ENCODE data around the gene CENPM. TPM values are rescaled to one million over a fixed set of nuclear protein-coding genes. Genes with fewer than 3 reads are reported as not detected.

The CENPM gene
- total RNA-seq, 8 experiments from 2014 or later = 1.4 to 28.1 (median 4.4) TPM

DNA sequence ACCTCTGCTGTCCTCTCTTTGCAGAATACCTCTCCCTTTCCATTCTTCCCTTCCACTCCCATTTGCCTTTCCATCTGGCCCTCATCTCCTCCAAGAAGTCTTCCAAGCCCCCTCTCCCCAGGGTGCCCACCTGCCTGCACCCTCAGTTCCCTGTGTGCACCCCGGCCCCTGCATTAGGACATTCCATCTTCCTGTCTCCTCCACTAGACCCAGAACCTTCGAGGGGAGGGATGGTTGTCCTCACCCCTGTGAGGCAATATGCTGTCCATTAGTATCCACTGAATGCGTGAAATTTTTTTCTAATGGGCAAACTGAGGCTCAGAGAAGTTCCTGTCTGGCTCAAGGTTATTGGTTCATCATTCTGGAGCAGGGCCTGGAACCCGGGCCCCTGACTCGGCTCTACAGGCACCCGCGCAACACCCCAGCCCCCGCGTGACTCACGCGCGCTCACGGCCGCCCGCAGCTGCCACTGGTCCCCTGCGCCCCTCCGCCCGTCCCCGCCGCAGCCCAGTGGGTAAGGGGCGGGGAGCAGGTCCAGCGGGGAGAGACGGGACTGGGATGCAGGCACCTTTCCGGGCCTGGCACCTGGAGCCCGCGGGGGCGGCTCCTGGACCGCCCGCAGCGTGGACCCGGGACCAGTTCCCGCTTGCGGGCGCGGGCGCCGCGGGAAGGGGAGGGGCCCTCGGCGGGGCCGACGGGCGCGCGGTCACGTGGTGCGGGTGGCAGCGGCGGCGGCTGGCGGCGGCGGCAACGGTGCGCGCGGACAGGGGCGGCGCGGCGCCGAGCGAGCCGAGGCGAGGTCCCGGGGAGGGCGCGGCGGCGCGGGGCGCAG, 29.3 kb upstream of the CENPM start:
- in situ Hi-C loops (cut with MboI; ENCODE audit: low pct_unique_long_range_greater_than_20kb in 2 of 9, low sequenced_read_pairs in 9 of 9, unreplicated experiment in 9 of 9) = loop anchor here in 2 of 9 experiments (10.0 to 25.0 kb wide), 2 partner anchors 99 to 486 kb away; partner anchors contain the start of genes NAGA (in 1 of the 2), PHETA2 (in 1 of the 2) and SMDT1 (in 1 of the 2)
- ATAC-seq (replicated peaks in 6 of 8) = peak; percentile 39 to 85 (median 76)
- Histone ChIP-seq H3K27ac (peak overlapping the region; percentile 74), H3K4me1 (replicated peaks in 1 of 2) (peaks cover 14 to 16% of the 10 kb centered on the region in 2 donors), H3K4me3 (peak overlapping the region; percentile 49 to 88 (median 58))
- 0% methylated on average over 1 of the region's 72 CpGs; no CpG with 5 or more reads in 8 of the 10 experiments for WGBS, 10 experiments

DNA sequence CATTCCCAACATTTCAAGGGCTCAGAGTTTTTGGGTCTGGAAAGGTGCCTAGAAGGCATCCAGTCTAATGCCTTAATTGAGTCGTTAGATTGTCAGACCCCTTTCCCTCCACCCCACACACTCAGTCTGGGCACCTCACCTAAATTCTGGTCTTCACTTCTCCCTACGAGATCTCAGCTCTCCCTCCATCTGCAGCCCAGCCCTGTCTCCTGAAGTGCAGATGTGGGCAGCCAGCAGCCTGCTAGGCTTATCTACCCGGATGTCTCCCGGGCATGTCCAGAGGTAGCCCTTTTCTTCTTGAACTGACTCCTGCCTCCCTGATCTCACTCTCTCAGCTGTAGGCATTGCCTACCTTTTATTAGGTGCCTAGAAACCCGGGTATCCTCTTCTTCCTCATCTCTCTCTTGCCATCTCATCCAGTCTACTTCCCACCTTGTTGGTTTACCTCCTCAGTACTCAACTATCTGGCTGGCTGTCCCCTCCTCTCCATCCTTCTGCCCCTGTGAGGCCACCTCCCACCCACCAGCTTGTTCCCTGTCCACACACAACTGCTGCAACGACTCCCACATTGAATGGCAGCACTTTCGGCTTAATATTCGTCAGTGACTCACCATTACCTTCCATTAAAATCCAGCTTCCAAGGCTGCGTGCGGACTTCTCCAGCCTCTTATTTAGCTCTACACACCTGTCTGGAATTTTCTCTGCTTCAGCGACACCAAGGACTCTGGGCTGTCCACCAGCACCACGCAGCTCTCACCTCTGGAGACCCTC, 28.5 kb upstream of the CENPM start:
- Histone ChIP-seq H3K4me1 (replicated peaks in 1 of 2) (peaks cover 14 to 16% of the 10 kb centered on the region in 2 donors), H3K4me3 (peak overlapping the region in 2 of 5 donors; percentile 57 to 88), H3K27ac (no peak overlapping the region)
- no peak for ATAC-seq (replicated peaks in 6 of 8)
- WGBS, 10 experiments = 0 to 77% (median 63%) methylated on average over 1 to 8 of the region's 12 CpGs; no CpG with 5 or more reads in 3 of the 10 experiments
- in situ Hi-C loops (cut with MboI; ENCODE audit: low pct_unique_long_range_greater_than_20kb in 2 of 9, low sequenced_read_pairs in 9 of 9, unreplicated experiment in 9 of 9) = loop anchor here in 2 of 9 experiments (10.0 to 25.0 kb wide), 2 partner anchors 99 to 487 kb away; partner anchors contain the start of genes NAGA (in 1 of the 2), PHETA2 (in 1 of the 2) and SMDT1 (in 1 of the 2)

DNA sequence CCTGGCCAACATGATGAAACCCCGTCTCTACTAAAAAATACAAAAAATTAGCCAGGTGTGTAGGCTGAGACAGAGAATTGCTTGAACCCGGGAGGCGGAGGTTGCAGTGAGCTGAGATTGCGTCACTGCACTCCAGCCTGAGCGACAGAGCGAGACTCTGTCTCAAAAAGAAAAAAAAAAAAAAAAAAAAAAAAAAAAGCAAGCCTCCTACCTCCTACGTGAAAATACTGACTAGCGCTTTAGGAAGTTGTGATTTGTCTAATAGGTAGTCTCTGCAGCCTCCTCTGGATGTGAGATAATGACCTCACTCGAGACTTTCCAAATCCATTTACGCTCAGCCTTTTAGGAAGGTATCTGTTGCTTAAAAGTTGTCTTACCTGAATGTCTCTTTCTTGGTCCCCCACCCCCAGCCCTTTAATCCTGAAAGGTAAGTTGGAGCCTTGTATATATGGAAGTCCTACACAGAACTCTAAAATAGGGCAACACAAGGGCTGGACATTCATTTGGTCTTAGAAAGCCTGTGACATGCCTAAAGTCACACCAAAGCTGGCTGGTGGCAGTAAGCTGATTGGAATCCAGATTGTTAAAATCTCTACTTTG, 27.8 kb upstream of the CENPM start:
- in situ Hi-C loops (cut with MboI; ENCODE audit: low pct_unique_long_range_greater_than_20kb in 2 of 9, low sequenced_read_pairs in 9 of 9, unreplicated experiment in 9 of 9) = loop anchor here in 2 of 9 experiments (10.0 to 25.0 kb wide), 2 partner anchors 100 to 488 kb away; partner anchors contain the start of genes NAGA (in 1 of the 2), PHETA2 (in 1 of the 2) and SMDT1 (in 1 of the 2)

DNA sequence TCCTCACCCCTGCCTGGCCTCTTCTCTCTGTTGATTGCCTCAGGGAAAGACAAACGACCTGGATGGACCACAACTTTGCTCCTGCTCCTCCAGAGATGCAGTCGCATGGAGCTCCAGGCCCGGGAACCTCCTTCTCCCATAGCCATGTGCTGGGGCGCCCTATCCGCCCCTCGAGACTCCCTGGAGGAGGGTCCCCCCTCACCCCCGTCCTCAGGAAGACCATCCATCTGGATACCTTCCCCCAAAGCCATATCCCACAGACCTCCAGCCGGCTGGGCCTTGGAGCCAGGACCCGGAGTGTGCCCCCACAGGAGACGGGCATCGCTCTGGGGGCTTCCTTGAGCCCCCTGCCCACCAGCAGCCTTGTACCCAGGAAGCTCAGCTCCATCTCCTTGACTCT, 24.5 kb upstream of the CENPM start:
- no peak overlapping the region for H3K4me3 ChIP-seq
- in situ Hi-C loops (cut with MboI; ENCODE audit: low pct_unique_long_range_greater_than_20kb in 2 of 9, low sequenced_read_pairs in 9 of 9, unreplicated experiment in 9 of 9) = loop anchor here in 1 of 9 experiments (10.0 to 25.0 kb wide), 2 partner anchors 103 to 491 kb away; partner anchors contain the start of genes NAGA, PHETA2 and SMDT1
- no CpG with 5 or more reads among the region's 11 CpGs for WGBS, 10 experiments
- peaks cover 7 to 8% of the 10 kb centered on the region in 2 donors for H3K4me1 ChIP-seq (replicated peaks in 1 of 2)
- no peak overlapping the region for H3K27ac ChIP-seq
- no peak for ATAC-seq (replicated peaks in 6 of 8)

More for the DNA sequence above, 27.8 kb upstream of the CENPM start:
- Histone ChIP-seq H3K27ac (no peak overlapping the region), H3K4me1 (replicated peaks in 1 of 2) (peaks cover 14 to 16% of the 10 kb centered on the region in 2 donors), H3K4me3 (no peak overlapping the region)
- 16 to 89% (median 67%) methylated on average over 2 to 10 of the region's 10 CpGs; no CpG with 5 or more reads in 2 of the 10 experiments for WGBS, 10 experiments
- ATAC-seq (replicated peaks in 6 of 8) = no peak

DNA sequence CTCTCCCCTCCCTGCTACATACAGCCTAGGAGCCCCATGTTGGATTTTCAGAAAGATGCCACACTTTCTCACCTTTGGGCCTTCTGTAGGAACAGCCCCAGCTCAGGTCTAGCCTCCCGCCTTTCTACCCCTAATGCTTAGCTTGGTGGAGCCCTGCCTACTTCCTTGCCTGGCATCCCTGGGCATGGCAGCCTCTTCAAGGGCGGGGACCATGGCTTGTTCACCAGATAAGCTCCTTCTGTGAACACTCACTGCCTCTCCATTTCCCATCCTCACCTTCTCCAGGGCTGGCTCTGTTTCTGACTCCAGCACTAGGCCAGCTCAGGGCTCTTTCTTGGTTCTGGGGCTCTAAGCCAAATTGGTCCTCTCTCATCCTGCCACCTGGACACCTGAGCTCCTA, 23.6 kb upstream of the CENPM start:
- WGBS, 10 experiments = 0 to 100% (median 63%) methylated on average over 1 to 2 of the region's 2 CpGs; no CpG with 5 or more reads in 6 of the 10 experiments
- H3K27ac ChIP-seq = no peak overlapping the region
- no peak overlapping the region for H3K4me3 ChIP-seq
- H3K4me1 ChIP-seq (replicated peaks in 1 of 2) = peaks cover 3 to 5% of the 10 kb centered on the region in 2 donors
- in situ Hi-C loops (cut with MboI; ENCODE audit: low pct_unique_long_range_greater_than_20kb in 2 of 9, low sequenced_read_pairs in 9 of 9, unreplicated experiment in 9 of 9) = loop anchor here in 1 of 9 experiments (10.0 to 25.0 kb wide), 2 partner anchors 104 to 492 kb away; partner anchors contain the start of genes NAGA, PHETA2 and SMDT1
- ATAC-seq (replicated peaks in 6 of 8) = no peak

DNA sequence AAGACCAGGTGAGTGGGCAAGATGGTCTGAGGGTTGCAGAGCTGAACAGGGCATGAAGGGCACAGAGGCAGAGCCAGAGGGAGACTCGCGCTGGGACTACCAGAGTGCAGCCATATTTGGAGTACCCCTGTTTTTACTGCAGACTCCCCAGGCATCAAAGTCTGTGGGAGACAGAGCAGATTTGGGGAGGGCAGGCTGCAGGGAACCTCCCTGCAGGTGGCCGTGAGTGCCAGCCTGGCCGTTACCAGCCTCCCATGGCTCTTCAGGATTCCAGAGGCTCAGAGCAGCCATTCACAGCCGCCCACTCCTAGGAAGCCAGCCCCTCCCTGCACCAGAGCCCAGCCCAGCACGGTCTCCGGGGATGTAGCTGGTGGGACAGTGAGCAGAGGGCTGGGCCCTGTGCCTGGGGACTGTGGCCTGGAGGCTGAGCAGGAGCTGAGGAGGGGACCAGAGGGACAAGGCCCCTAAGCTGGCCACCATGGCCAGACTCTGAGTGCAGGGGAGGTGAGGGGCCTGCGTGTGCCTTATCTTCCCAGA, 22.2 kb upstream of the CENPM start, which contains the start of gene SEPTIN3:
TSS of gene SEPTIN3 (plus strand) at position 334 of the 537 bp plus-strand sequence. CDS start 2,050 bp downstream, outside the sequence.
- peaks cover 3 to 5% of the 10 kb centered on the region in 2 donors for H3K4me1 ChIP-seq (replicated peaks in 1 of 2)
- 25 to 100% (median 83%) methylated on average over 1 to 3 of the region's 8 CpGs; no CpG with 5 or more reads in 6 of the 10 experiments for WGBS, 10 experiments
- H3K27ac ChIP-seq = no peak within 1 kb of the TSS
- ATAC-seq (replicated peaks in 6 of 8) = peak in 7 of 8 experiments; percentile 31 to 74 (median 61)
- in situ Hi-C loops (cut with MboI; ENCODE audit: low pct_unique_long_range_greater_than_20kb in 2 of 9, low sequenced_read_pairs in 9 of 9, unreplicated experiment in 9 of 9) = loop anchor here in 1 of 9 experiments (25.0 kb wide), 1 partner anchor 493 kb away; no protein-coding TSS in a partner anchor
- H3K4me3 ChIP-seq = no peak within 1 kb of the TSS

DNA sequence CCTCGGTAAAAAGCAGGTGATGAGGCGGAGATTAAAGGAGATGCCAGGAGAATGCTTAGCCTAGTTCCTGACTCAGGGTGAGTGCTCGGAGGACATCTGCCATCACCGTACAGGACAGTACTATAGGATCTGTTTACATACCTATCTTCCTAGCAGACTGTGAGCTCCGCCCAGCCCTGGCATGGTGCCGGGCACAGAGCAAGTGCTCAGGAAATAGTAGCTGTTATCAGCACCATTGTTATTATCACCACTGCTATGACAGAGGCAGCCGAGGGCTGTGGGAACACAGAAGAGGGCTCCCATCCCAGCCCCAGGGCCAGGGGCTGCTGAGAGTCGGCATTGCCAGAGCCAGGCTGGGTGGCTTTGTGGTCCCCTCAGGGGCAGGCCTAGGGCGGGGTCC, 21.6 kb upstream of the CENPM start:
- ATAC-seq (replicated peaks in 6 of 8) = peak in 4 of 8 experiments; percentile 5 to 11 (median 6)
- H3K4me3 ChIP-seq = no peak overlapping the region
- H3K27ac ChIP-seq = no peak overlapping the region
- H3K4me1 ChIP-seq (replicated peaks in 1 of 2) = peaks cover 3 to 9% of the 10 kb centered on the region in 2 donors
- WGBS, 10 experiments = 17 to 83% (median 62%) methylated on average over 1 to 5 of the region's 9 CpGs; no CpG with 5 or more reads in 3 of the 10 experiments
- in situ Hi-C loops (cut with MboI; ENCODE audit: low pct_unique_long_range_greater_than_20kb in 2 of 9, low sequenced_read_pairs in 9 of 9, unreplicated experiment in 9 of 9) = loop anchor here in 1 of 9 experiments (25.0 kb wide), 1 partner anchor 494 kb away; no protein-coding TSS in a partner anchor

DNA sequence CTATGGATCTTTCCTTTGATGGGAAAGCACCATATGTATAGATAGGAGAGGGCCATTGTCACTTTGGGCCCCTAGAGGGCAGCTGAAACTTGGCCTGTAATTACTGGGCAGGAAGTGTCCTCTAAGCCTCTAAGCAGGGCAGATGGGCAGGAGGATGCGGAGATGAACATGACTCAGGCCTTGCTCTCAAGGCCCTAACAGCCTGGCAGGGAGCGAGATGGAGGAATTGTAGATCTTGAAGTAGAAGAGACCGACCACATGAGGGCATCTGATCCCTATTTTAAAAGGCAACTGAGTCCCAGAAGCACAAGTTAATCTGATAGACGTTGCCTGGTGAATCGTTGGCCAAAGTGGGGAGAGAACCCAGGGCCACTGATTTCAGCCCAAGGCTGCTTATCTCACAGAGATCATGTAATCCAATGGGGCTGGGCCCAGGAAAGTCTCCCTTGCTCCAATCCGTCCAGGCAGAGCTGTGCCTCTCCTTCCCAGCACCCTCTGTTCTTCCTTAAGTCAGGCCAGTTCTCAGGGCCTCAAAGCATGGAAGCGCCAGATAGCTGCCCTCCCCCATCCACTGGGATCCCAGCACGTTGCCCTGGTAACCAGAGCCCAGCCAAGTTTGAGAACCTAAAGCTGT, 19.8 kb upstream of the CENPM start:
- H3K4me3 ChIP-seq = no peak overlapping the region
- ATAC-seq (replicated peaks in 6 of 8) = peak in 6 of 8 experiments; percentile 12 to 96 (median 52)
- H3K4me1 ChIP-seq (replicated peaks in 1 of 2) = peaks cover 3 to 10% of the 10 kb centered on the region in 2 donors
- in situ Hi-C loops (cut with MboI; ENCODE audit: low pct_unique_long_range_greater_than_20kb in 2 of 9, low sequenced_read_pairs in 9 of 9, unreplicated experiment in 9 of 9) = loop anchor here in 1 of 9 experiments (25.0 kb wide), 1 partner anchor 496 kb away; no protein-coding TSS in a partner anchor
- H3K27ac ChIP-seq = no peak overlapping the region
- WGBS, 10 experiments = 0 to 80% (median 43%) methylated on average over 1 to 8 of the region's 8 CpGs; no CpG with 5 or more reads in 3 of the 10 experiments

DNA sequence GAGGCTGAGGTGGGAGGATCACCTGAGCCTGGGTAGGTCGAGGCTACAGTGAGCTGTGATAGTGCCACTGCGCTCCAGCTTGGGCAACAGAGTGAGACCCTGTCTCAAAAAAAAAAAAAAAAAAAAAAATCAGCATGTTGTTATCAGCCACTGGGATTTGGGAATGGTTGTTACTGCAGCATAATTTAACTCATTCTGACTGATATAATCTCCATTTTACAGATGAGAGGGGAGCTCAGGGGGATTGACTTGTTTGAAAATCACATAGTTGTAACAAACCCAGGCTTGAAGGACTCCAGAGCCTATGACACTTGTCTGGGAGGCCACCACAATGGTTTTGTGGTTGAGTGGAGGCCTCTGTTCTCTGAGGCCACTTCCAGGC, 19.3 kb upstream of the CENPM start:
- Histone ChIP-seq H3K4me3 (no peak overlapping the region), H3K4me1 (replicated peaks in 1 of 2) (peaks cover 3 to 10% of the 10 kb centered on the region in 2 donors), H3K27ac (no peak overlapping the region)
- 60 to 100% (median 100%) methylated on average over 1 to 2 of the region's 2 CpGs; no CpG with 5 or more reads in 7 of the 10 experiments for WGBS, 10 experiments
- no peak for ATAC-seq (replicated peaks in 6 of 8)
- in situ Hi-C loops (cut with MboI; ENCODE audit: low pct_unique_long_range_greater_than_20kb in 2 of 9, low sequenced_read_pairs in 9 of 9, unreplicated experiment in 9 of 9) = loop anchor here in 1 of 9 experiments (25.0 kb wide), 1 partner anchor 496 kb away; no protein-coding TSS in a partner anchor

DNA sequence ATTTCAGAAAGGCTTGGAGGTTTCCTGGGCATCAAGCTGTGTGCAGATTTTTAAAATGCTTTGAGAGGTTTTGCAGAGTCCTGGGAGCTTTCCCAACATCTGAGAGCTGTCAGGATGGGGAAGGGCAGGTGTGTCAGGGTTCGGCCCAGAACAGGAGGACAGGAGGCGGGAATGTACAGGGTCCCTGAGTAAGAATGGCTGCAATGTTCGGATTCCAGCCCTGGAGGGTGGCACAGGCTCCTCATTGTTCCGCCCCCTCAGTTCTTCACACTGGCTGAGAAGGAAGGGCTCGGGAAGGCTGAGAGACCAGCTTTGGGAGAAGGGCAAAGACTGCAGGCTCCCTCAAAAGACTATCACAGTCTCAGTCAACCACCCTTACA, 17.1 kb upstream of the CENPM start:
- peak in 3 of 8 experiments; percentile 17 to 62 (median 28) for ATAC-seq (replicated peaks in 6 of 8)
- no peak overlapping the region for H3K27ac ChIP-seq
- in situ Hi-C loops (cut with MboI; ENCODE audit: low pct_unique_long_range_greater_than_20kb in 2 of 9, low sequenced_read_pairs in 9 of 9, unreplicated experiment in 9 of 9) = loop anchor here in 1 of 9 experiments (25.0 kb wide), 1 partner anchor 498 kb away; no protein-coding TSS in a partner anchor
- peaks cover 3 to 20% of the 10 kb centered on the region in 2 donors for H3K4me1 ChIP-seq (replicated peaks in 1 of 2)
- H3K4me3 ChIP-seq = no peak overlapping the region
- 27 to 91% (median 79%) methylated on average over 1 to 5 of the region's 5 CpGs; no CpG with 5 or more reads in 2 of the 10 experiments for WGBS, 10 experiments

Measured in motor neuron (in vitro differentiated cells).